HepG2 (cell line): ENCODE measurements around the gene SERPINB10. TPM values are rescaled to one million over a fixed set of nuclear protein-coding genes. Genes with fewer than 3 reads are reported as not detected.
A peak's percentile ranks its signal among the peaks of the same experiment; 100 is the strongest.

Experiments used
- AHR ChIP-seq: IDR thresholded peaks from 2 replicates; pipeline ENCODE4 v1.6.1; 2018; ENCODE audit warnings: missing genetic modification reagents, missing compliant biosample characterization
- ARNT2 ChIP-seq: sonication (generic); formaldehyde crosslinking; IDR thresholded peaks from 2 replicates; pipeline ENCODE4 v1.8.0; 2022; ENCODE audit warnings: mild to moderate bottlenecking, low read depth, missing genetic modification reagents, moderate library complexity
- HOMEZ ChIP-seq: IDR thresholded peaks from 2 replicates; pipeline ENCODE4 v1.6.1; 2016; ENCODE audit warnings: low read depth
- IRF2 ChIP-seq: IDR thresholded peaks from 2 replicates; pipeline ENCODE4 v1.6.1; 2018; ENCODE audit warnings: missing genetic modification reagents, missing compliant biosample characterization
- RBM22 ChIP-seq: fragments of 200-400 bp; formaldehyde crosslinking; optimal IDR thresholded peaks from 2 replicates; pipeline ENCODE3; 2017; ENCODE audit warnings: mild to moderate bottlenecking, low read length, moderate library complexity
- SP140L ChIP-seq: sonication (generic); formaldehyde crosslinking; IDR thresholded peaks from 2 replicates; pipeline ENCODE4 v1.4.0; 2020; ENCODE audit warnings: missing genetic modification reagents, borderline replicate concordance
- SP4 ChIP-seq: sonication (generic); formaldehyde crosslinking; IDR thresholded peaks from 2 replicates; pipeline ENCODE4 v1.8.1; 2023; ENCODE audit warnings: mild to moderate bottlenecking, missing genetic modification reagents
- TCF12 ChIP-seq, 2 experiments: fragments of 450-650 bp in 1 of 2; sonication (generic) in 1 of 2; formaldehyde crosslinking in 1 of 2; IDR thresholded peaks; 2 replicates each; pipeline versions ENCODE4 v1.6.1 to v1.8.0; 2017 to 2022; ENCODE audit warnings: antibody characterized with exemption in 1 of 2, mild to moderate bottlenecking in 1 of 2, missing genetic modification reagents in 1 of 2, moderate library complexity in 1 of 2
- TFDP1 ChIP-seq: IDR thresholded peaks from 2 replicates; pipeline ENCODE4 v1.6.1; 2016; ENCODE audit warnings: missing compliant biosample characterization, missing genetic modification reagents, borderline replicate concordance
- ZBTB37 ChIP-seq: sonication (generic); formaldehyde crosslinking; IDR thresholded peaks from 2 replicates; pipeline ENCODE4 v1.4.0; 2020; ENCODE audit warnings: mild to moderate bottlenecking, missing genetic modification reagents
- ZBTB7A ChIP-seq: sonication (generic); formaldehyde crosslinking; IDR thresholded peaks from 2 replicates; pipeline ENCODE4 v1.8.0; 2022; ENCODE audit warnings: mild to moderate bottlenecking, missing genetic modification reagents
- ZKSCAN1 ChIP-seq: fragments of 150-350 bp; IDR thresholded peaks from 2 replicates; pipeline ENCODE4 v1.6.1; 2014; ENCODE audit warnings: low read length
- ZNF20 ChIP-seq: sonication (generic); formaldehyde crosslinking; IDR thresholded peaks from 2 replicates; pipeline ENCODE4 v1.4.0; 2020; ENCODE audit warnings: mild to moderate bottlenecking, moderate library complexity, missing genetic modification reagents
- ZNF207 ChIP-seq: fragments of 450-650 bp; IDR thresholded peaks from 2 replicates; pipeline ENCODE4 v1.6.1; 2016; ENCODE audit warnings: antibody characterized with exemption, borderline replicate concordance
- ZNF264 ChIP-seq: sonication (generic); formaldehyde crosslinking; IDR thresholded peaks from 2 replicates; pipeline ENCODE4 v1.4.0; 2020; ENCODE audit warnings: missing genetic modification reagents
- ZNF782 ChIP-seq: sonication (generic); formaldehyde crosslinking; IDR thresholded peaks from 2 replicates; pipeline ENCODE4 v1.4.0; 2020; ENCODE audit warnings: missing genetic modification reagents, mild to moderate bottlenecking, borderline replicate concordance
- polyA plus RNA-seq, 8 experiments: library from polyadenylated mRNA; depleted of rRNA in 3 of 8; stranded (reverse) in 7 of 8; unstranded in 1 of 8; fragments of >200 nt; fragmentation: Illumina TruSeq in 4 of 8; extraction: Trizol in 4 of 8; gene quantifications; 2 replicates each; pipeline versions ENCODE4 v1.2.1 to v1.2.3, GENCODE V29; 2011 to 2016; ENCODE audit warnings: low read depth in 4 of 8, missing spikeins in 1 of 8, mixed read lengths in 1 of 8; ENCODE audit not compliant: insufficient read depth in 1 of 8
- total RNA-seq, 5 experiments: library from RNA; depleted of rRNA; stranded (reverse); fragments of >200 nt; fragmentation: Illumina TruSeq; extraction: Trizol; gene quantifications; 2 replicates each; pipeline ENCODE4 v1.2.3, GENCODE V29; 2016; ENCODE audit warnings: low read depth in 1 of 5
- TF ChIP-seq, protein P1 (sequence below), 2 experiments: sonication (generic) in 1 of 2; formaldehyde crosslinking in 1 of 2; IDR thresholded peaks; 2 replicates each; pipeline versions ENCODE4 v1.4.0 to v1.6.1; 2016 to 2020; ENCODE audit warnings: borderline replicate concordance in 1 of 2, low read depth in 1 of 2, mild to moderate bottlenecking in 1 of 2, missing genetic modification reagents in 1 of 2
- TF ChIP-seq, protein P2 (sequence below): IDR thresholded peaks from 2 replicates; pipeline ENCODE4 v1.6.1; 2018; ENCODE audit warnings: missing genetic modification reagents
- TF ChIP-seq, protein P3 (sequence below): sonication (generic); formaldehyde crosslinking; IDR thresholded peaks from 2 replicates; pipeline ENCODE4 v1.4.0; 2020; ENCODE audit warnings: mild to moderate bottlenecking, missing genetic modification reagents

SERPINB10 gene
- total and polyA plus RNA-seq, 2 of the 13 experiments (the other 11 are each of a cell fraction or from before 2014, with no cell fraction given): not detected

DNA sequence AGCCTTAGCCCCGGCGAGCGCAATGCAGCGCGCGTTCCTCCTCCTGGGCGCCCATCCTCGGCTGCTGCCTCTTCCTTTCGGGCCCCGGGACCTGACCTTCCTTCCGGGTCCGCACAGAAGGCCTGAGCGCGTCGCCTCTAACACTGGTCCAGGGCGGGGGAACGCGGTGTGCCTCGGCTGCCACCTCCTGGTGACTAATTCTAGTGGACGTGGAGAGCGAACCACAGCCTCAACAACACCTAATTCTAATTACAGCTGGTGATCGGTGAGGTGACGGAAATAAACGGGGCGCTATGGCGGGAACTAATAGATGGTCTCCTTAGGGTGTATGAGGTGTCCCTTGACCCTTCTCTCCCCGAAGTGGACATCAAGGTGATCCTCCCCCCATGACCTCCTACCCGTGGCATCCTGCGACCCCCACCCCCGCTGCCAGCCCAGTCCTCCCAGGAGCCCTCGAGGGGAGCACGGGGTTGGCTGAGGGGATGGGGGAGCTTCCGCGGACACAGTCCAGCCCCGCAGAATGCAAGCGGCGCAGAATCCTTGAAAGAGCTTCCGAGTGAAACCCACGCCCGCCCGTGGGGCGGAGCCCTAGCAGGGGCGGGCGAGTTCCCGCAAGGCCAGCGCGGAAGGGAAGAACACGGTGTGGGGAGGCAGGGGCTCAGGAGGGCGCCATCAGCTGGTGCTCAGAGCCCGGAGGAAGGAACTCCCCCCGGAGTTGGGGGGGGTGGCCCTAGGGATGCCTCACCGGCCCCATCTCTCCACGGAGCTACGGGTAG is 28.6 kb downstream of the SERPINB10 start (continued):
- TF ChIP-seq RBM22: no peak
- no peak for TF ChIP-seq SP4 (CRISPR knock-in tag)
- no peak; the same call in 1 of the 2 replicates for TF ChIP-seq IRF2 (CRISPR knock-in tag)
- TF ChIP-seq SP140L (CRISPR knock-in tag): no peak
- TF ChIP-seq AHR (CRISPR knock-in tag): no peak
- TF ChIP-seq ARNT2 (CRISPR knock-in tag): no peak
- no peak for TF ChIP-seq ZBTB7A
- no peak for TF ChIP-seq ZNF207
- no peak for TF ChIP-seq HOMEZ (CRISPR knock-in tag)
- TF ChIP-seq ZKSCAN1: no peak
- no peak for TF ChIP-seq ZNF20
- TF ChIP-seq, protein P1, sequence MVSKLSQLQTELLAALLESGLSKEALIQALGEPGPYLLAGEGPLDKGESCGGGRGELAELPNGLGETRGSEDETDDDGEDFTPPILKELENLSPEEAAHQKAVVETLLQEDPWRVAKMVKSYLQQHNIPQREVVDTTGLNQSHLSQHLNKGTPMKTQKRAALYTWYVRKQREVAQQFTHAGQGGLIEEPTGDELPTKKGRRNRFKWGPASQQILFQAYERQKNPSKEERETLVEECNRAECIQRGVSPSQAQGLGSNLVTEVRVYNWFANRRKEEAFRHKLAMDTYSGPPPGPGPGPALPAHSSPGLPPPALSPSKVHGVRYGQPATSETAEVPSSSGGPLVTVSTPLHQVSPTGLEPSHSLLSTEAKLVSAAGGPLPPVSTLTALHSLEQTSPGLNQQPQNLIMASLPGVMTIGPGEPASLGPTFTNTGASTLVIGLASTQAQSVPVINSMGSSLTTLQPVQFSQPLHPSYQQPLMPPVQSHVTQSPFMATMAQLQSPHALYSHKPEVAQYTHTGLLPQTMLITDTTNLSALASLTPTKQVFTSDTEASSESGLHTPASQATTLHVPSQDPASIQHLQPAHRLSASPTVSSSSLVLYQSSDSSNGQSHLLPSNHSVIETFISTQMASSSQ (IDR thresholded peaks at IDR 0.05; ENCODE audit: low read depth): no peak
- TF ChIP-seq, protein P1 (CRISPR knock-in tag; IDR thresholded peaks at IDR 0.05; ENCODE audit: borderline replicate concordance): no peak
- TF ChIP-seq ZBTB37: no peak
- no peak for TF ChIP-seq ZNF264 (CRISPR knock-in tag)
- peak; percentile 22; the same call in 1 of the 2 replicates for TF ChIP-seq TFDP1
- no peak for TF ChIP-seq ZNF782
- TF ChIP-seq, protein P2, sequence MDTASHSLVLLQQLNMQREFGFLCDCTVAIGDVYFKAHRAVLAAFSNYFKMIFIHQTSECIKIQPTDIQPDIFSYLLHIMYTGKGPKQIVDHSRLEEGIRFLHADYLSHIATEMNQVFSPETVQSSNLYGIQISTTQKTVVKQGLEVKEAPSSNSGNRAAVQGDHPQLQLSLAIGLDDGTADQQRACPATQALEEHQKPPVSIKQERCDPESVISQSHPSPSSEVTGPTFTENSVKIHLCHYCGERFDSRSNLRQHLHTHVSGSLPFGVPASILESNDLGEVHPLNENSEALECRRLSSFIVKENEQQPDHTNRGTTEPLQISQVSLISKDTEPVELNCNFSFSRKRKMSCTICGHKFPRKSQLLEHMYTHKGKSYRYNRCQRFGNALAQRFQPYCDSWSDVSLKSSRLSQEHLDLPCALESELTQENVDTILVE (CRISPR knock-in tag): no peak
- no peak for TF ChIP-seq TCF12 (IDR thresholded peaks at IDR 0.05)
- TF ChIP-seq TCF12 (CRISPR knock-in tag; IDR thresholded peaks at IDR 0.05): no peak
- TF ChIP-seq, protein P3, sequence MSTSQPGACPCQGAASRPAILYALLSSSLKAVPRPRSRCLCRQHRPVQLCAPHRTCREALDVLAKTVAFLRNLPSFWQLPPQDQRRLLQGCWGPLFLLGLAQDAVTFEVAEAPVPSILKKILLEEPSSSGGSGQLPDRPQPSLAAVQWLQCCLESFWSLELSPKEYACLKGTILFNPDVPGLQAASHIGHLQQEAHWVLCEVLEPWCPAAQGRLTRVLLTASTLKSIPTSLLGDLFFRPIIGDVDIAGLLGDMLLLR (CRISPR knock-in tag): no peak
